Measurements from ENCODE around the gene ELOVL5.
"Not testable (repeated sequence)": the region's sequence is repeated elsewhere in the genome, so short reads cannot be mapped to it uniquely, and the experiment has no call there.

The ELOVL5 gene

GRCh38 chr6:53328375-53328774 lies 20.4 kb downstream of the ELOVL5 start:
- DNase-seq (ENCODE audit: low read depth in 2 of 2), result no peak

- DNase-seq (ENCODE audit: low read depth in 2 of 2), result no peak
Measured at GRCh38 chr6:53327017-53327395, 21.7 kb downstream of the ELOVL5 start.

- no peak for DNase-seq (ENCODE audit: low read depth in 2 of 2)
Measured at GRCh38 chr6:53326372-53327016, 22.3 kb downstream of the ELOVL5 start.

GRCh38 chr6:53325785-53326184 lies 23.0 kb downstream of the ELOVL5 start:
- no peak for DNase-seq (ENCODE audit: low read depth in 2 of 2)

GRCh38 chr6:53322188-53323029 lies 26.3 kb downstream of the ELOVL5 start:
- DNase-seq (ENCODE audit: low read depth in 2 of 2), result no peak

- DNase-seq (ENCODE audit: low read depth in 2 of 2), result no peak
Measured at GRCh38 chr6:53321701-53322100, 27.0 kb downstream of the ELOVL5 start.

GRCh38 chr6:53320964-53321363 lies 27.8 kb downstream of the ELOVL5 start:
- no peak for DNase-seq (ENCODE audit: low read depth in 2 of 2)

GRCh38 chr6:53318429-53318828 lies 30.3 kb downstream of the ELOVL5 start:
- DNase-seq (ENCODE audit: low read depth in 2 of 2), result no peak

- no peak for DNase-seq (ENCODE audit: low read depth in 2 of 2)
Measured at GRCh38 chr6:53317861-53318260, 30.9 kb downstream of the ELOVL5 start.

- DNase-seq (ENCODE audit: low read depth in 2 of 2), result not testable (repeated sequence)
Measured at GRCh38 chr6:53317299-53317698, 31.5 kb downstream of the ELOVL5 start.

- DNase-seq (ENCODE audit: low read depth in 2 of 2), result no peak
Measured at GRCh38 chr6:53316142-53316541, 32.6 kb downstream of the ELOVL5 start.

- DNase-seq (ENCODE audit: low read depth in 2 of 2), result no peak
Measured at GRCh38 chr6:53315086-53315724, 33.5 kb downstream of the ELOVL5 start.

- DNase-seq (ENCODE audit: low read depth in 2 of 2), result no peak
Measured at GRCh38 chr6:53313784-53314400, 34.9 kb downstream of the ELOVL5 start.

GRCh38 chr6:53312355-53312754 lies 36.4 kb downstream of the ELOVL5 start:
- no peak for DNase-seq (ENCODE audit: low read depth in 2 of 2)

GRCh38 chr6:53311586-53311935 lies 37.2 kb downstream of the ELOVL5 start:
- no peak for DNase-seq (ENCODE audit: low read depth in 2 of 2)

GRCh38 chr6:53310771-53311585 lies 37.8 kb downstream of the ELOVL5 start:
- DNase-seq (ENCODE audit: low read depth in 2 of 2), result no peak

- no peak for DNase-seq (ENCODE audit: low read depth in 2 of 2)
Measured at GRCh38 chr6:53309901-53310300, 38.8 kb downstream of the ELOVL5 start.

GRCh38 chr6:53309059-53309900 lies 39.5 kb downstream of the ELOVL5 start:
- DNase-seq (ENCODE audit: low read depth in 2 of 2), result no peak

- peak in 1 of 2 experiments; percentile 13 for DNase-seq (ENCODE audit: low read depth in 2 of 2)
Measured at GRCh38 chr6:53306819-53307347, 41.9 kb downstream of the ELOVL5 start.

- not testable (repeated sequence) for DNase-seq (ENCODE audit: low read depth in 2 of 2)
Measured at GRCh38 chr6:53306217-53306616, 42.5 kb downstream of the ELOVL5 start.
